ENCODE data around the gene UPF1.

UPF1 gene

GRCh38 chr19:18840288-18841267 lies 8.8 kb downstream of the UPF1 start:
- no peak overlapping the region for H3K4me3 ChIP-seq (ENCODE audit: low read length)
- no peak for TF ChIP-seq ZNF274 (IDR thresholded peaks at IDR 0.05; ENCODE audit: low read depth, low read length)

- no peak overlapping the region for H3K4me3 ChIP-seq (ENCODE audit: low read length)
- no peak for TF ChIP-seq ZNF274 (IDR thresholded peaks at IDR 0.05; ENCODE audit: low read depth, low read length)
Measured at GRCh38 chr19:18841400-18841799, 9.6 kb downstream of the UPF1 start.

- no peak for TF ChIP-seq ZNF274 (IDR thresholded peaks at IDR 0.05; ENCODE audit: low read depth, low read length)
- no peak overlapping the region for H3K4me3 ChIP-seq (ENCODE audit: low read length)
Measured at GRCh38 chr19:18842166-18842565, 10.4 kb downstream of the UPF1 start.

GRCh38 chr19:18843960-18844359 lies 12.2 kb downstream of the UPF1 start:
- no peak for TF ChIP-seq ZNF274 (IDR thresholded peaks at IDR 0.05; ENCODE audit: low read depth, low read length)

GRCh38 chr19:18844806-18845329 lies 13.1 kb downstream of the UPF1 start:
- no peak overlapping the region for H3K4me3 ChIP-seq (ENCODE audit: low read length)
- TF ChIP-seq ZNF274 (IDR thresholded peaks at IDR 0.05; ENCODE audit: low read depth, low read length): no peak

More at GRCh38 chr19:18843960-18844359, 12.2 kb downstream of the UPF1 start:
- H3K4me3 ChIP-seq (ENCODE audit: low read length): no peak overlapping the region

- TF ChIP-seq ZNF274 (IDR thresholded peaks at IDR 0.05; ENCODE audit: low read depth, low read length): no peak
- no peak overlapping the region for H3K4me3 ChIP-seq (ENCODE audit: low read length)
Measured at GRCh38 chr19:18845961-18846360, 14.2 kb downstream of the UPF1 start.

- no peak overlapping the region for H3K4me3 ChIP-seq (ENCODE audit: low read length)
- TF ChIP-seq ZNF274 (IDR thresholded peaks at IDR 0.05; ENCODE audit: low read depth, low read length): no peak
Measured at GRCh38 chr19:18846862-18847548, 15.2 kb downstream of the UPF1 start.

- no peak for TF ChIP-seq ZNF274 (IDR thresholded peaks at IDR 0.05; ENCODE audit: low read depth, low read length)
- no peak overlapping the region for H3K4me3 ChIP-seq (ENCODE audit: low read length)
Measured at GRCh38 chr19:18847549-18848463, 16.0 kb downstream of the UPF1 start.

- H3K4me3 ChIP-seq (ENCODE audit: low read length): no peak overlapping the region; the same call in 1 of the 2 replicates
Measured at GRCh38 chr19:18848878-18849661, 17.3 kb downstream of the UPF1 start.

GRCh38 chr19:18849838-18850400 lies 18.2 kb downstream of the UPF1 start:
- TF ChIP-seq ZNF274 (IDR thresholded peaks at IDR 0.05; ENCODE audit: low read depth, low read length): no peak
- no peak overlapping the region; the same call in 1 of the 2 replicates for H3K4me3 ChIP-seq (ENCODE audit: low read length)

More at GRCh38 chr19:18848878-18849661, 17.3 kb downstream of the UPF1 start:
- no peak for TF ChIP-seq ZNF274 (IDR thresholded peaks at IDR 0.05; ENCODE audit: low read depth, low read length)

GRCh38 chr19:18850471-18851375 lies 19.0 kb downstream of the UPF1 start:
- no peak for TF ChIP-seq ZNF274 (IDR thresholded peaks at IDR 0.05; ENCODE audit: low read depth, low read length)
- H3K4me3 ChIP-seq (ENCODE audit: low read length): no peak overlapping the region
